WTC11 (cell line): ENCODE results near the gene NOXA1.

Experiments used
- ERG ChIP-seq: fragments of 250-450 bp; sonication (Bioruptor Pico); IDR thresholded peaks from 2 replicates; pipeline ENCODE4 v1.8.0; 2021; ENCODE audit warnings: mild to moderate bottlenecking
- MXD4 ChIP-seq: fragments of 250-450 bp; sonication (Bioruptor Pico); IDR thresholded peaks from 2 replicates; pipeline ENCODE4 v1.8.0; 2021; ENCODE audit warnings: mild to moderate bottlenecking, moderate library complexity, borderline replicate concordance
- NR1H2 ChIP-seq: sonication (generic); formaldehyde crosslinking; IDR thresholded peaks from 2 replicates; pipeline ENCODE4 v1.9.0; 2021; ENCODE audit warnings: mild to moderate bottlenecking, moderate library complexity, missing genetic modification reagents
- NR3C1 ChIP-seq: sonication (generic); formaldehyde crosslinking; conservative IDR thresholded peaks from 2 replicates; pipeline ENCODE4 v1.8.1; 2023; ENCODE audit warnings: low read depth, mild to moderate bottlenecking, missing genetic modification reagents
- SP1 ChIP-seq: sonication (generic); formaldehyde crosslinking; conservative IDR thresholded peaks from 2 replicates; pipeline ENCODE4 v1.8.1; 2022; ENCODE audit warnings: missing genetic modification reagents
- TEAD4 ChIP-seq: sonication (generic); formaldehyde crosslinking; IDR thresholded peaks from 2 replicates; pipeline ENCODE4 v1.8.0; 2022; ENCODE audit warnings: mild to moderate bottlenecking, missing genetic modification reagents
- USF1 ChIP-seq: sonication (generic); formaldehyde crosslinking; IDR thresholded peaks from 2 replicates; pipeline ENCODE4 v1.8.0; 2022; ENCODE audit warnings: mild to moderate bottlenecking, missing genetic modification reagents
- ZNF671 ChIP-seq: fragments of 250-450 bp; sonication (Bioruptor Pico); IDR thresholded peaks from 2 replicates; pipeline ENCODE4 v1.8.0; 2021; ENCODE audit warnings: mild to moderate bottlenecking
- TF ChIP-seq, protein P1 (sequence below): sonication (generic); formaldehyde crosslinking; IDR thresholded peaks from 2 replicates; pipeline ENCODE4 v1.8.1; 2023; ENCODE audit warnings: mild to moderate bottlenecking, moderate library complexity, missing genetic modification reagents
- TF ChIP-seq, protein P2 (sequence below): sonication (generic); formaldehyde crosslinking; conservative IDR thresholded peaks from 2 replicates; pipeline ENCODE4 v1.8.1; 2022; ENCODE audit warnings: mild to moderate bottlenecking, missing genetic modification reagents
- TF ChIP-seq, protein P3 (sequence below): fragments of 200-600 bp; IDR thresholded peaks from 2 replicates; pipeline ENCODE4 v1.8.0; 2022; ENCODE audit warnings: antibody characterized with exemption
- TF ChIP-seq, protein P4 (sequence below): sonication (generic); formaldehyde crosslinking; IDR thresholded peaks from 2 replicates; pipeline ENCODE4 v1.8.0; 2022; ENCODE audit warnings: mild to moderate bottlenecking, missing genetic modification reagents
- TF ChIP-seq, protein P5 (sequence below): sonication (generic); formaldehyde crosslinking; IDR thresholded peaks from 2 replicates; pipeline ENCODE4 v1.8.1; 2023; ENCODE audit warnings: mild to moderate bottlenecking, missing genetic modification reagents, moderate library complexity
- TF ChIP-seq, protein P6 (sequence below): sonication (generic); formaldehyde crosslinking; IDR thresholded peaks from 2 replicates; pipeline ENCODE4 v1.8.0; 2022; ENCODE audit warnings: mild to moderate bottlenecking, missing genetic modification reagents

GRCh38 chr9:137411260-137411644 lies 11.9 kb upstream of the NOXA1 start:
- TF ChIP-seq ERG (CRISPR knock-in tag), result no peak
- TF ChIP-seq, protein P1, sequence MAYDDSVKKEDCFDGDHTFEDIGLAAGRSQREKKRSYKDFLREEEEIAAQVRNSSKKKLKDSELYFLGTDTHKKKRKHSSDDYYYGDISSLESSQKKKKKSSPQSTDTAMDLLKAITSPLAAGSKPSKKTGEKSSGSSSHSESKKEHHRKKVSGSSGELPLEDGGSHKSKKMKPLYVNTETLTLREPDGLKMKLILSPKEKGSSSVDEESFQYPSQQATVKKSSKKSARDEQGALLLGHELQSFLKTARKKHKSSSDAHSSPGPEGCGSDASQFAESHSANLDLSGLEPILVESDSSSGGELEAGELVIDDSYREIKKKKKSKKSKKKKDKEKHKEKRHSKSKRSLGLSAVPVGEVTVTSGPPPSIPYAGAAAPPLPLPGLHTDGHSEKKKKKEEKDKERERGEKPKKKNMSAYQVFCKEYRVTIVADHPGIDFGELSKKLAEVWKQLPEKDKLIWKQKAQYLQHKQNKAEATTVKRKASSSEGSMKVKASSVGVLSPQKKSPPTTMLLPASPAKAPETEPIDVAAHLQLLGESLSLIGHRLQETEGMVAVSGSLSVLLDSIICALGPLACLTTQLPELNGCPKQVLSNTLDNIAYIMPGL, result no peak
- TF ChIP-seq, protein P2, sequence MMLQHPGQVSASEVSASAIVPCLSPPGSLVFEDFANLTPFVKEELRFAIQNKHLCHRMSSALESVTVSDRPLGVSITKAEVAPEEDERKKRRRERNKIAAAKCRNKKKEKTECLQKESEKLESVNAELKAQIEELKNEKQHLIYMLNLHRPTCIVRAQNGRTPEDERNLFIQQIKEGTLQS (CRISPR knock-in tag), result no peak
- no peak for TF ChIP-seq NR1H2
- TF ChIP-seq, protein P3, sequence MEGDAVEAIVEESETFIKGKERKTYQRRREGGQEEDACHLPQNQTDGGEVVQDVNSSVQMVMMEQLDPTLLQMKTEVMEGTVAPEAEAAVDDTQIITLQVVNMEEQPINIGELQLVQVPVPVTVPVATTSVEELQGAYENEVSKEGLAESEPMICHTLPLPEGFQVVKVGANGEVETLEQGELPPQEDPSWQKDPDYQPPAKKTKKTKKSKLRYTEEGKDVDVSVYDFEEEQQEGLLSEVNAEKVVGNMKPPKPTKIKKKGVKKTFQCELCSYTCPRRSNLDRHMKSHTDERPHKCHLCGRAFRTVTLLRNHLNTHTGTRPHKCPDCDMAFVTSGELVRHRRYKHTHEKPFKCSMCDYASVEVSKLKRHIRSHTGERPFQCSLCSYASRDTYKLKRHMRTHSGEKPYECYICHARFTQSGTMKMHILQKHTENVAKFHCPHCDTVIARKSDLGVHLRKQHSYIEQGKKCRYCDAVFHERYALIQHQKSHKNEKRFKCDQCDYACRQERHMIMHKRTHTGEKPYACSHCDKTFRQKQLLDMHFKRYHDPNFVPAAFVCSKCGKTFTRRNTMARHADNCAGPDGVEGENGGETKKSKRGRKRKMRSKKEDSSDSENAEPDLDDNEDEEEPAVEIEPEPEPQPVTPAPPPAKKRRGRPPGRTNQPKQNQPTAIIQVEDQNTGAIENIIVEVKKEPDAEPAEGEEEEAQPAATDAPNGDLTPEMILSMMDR, result no peak
- no peak for TF ChIP-seq ZNF671 (CRISPR knock-in tag)
- TF ChIP-seq, protein P4, sequence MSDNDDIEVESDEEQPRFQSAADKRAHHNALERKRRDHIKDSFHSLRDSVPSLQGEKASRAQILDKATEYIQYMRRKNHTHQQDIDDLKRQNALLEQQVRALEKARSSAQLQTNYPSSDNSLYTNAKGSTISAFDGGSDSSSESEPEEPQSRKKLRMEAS (CRISPR knock-in tag), result no peak
- no peak for TF ChIP-seq SP1 (CRISPR knock-in tag)
- no peak for TF ChIP-seq USF1
- TF ChIP-seq MXD4 (CRISPR knock-in tag), result no peak
- TF ChIP-seq, protein P5, sequence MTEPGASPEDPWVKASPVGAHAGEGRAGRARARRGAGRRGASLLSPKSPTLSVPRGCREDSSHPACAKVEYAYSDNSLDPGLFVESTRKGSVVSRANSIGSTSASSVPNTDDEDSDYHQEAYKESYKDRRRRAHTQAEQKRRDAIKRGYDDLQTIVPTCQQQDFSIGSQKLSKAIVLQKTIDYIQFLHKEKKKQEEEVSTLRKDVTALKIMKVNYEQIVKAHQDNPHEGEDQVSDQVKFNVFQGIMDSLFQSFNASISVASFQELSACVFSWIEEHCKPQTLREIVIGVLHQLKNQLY (CRISPR knock-in tag), result no peak
- TF ChIP-seq, protein P6, sequence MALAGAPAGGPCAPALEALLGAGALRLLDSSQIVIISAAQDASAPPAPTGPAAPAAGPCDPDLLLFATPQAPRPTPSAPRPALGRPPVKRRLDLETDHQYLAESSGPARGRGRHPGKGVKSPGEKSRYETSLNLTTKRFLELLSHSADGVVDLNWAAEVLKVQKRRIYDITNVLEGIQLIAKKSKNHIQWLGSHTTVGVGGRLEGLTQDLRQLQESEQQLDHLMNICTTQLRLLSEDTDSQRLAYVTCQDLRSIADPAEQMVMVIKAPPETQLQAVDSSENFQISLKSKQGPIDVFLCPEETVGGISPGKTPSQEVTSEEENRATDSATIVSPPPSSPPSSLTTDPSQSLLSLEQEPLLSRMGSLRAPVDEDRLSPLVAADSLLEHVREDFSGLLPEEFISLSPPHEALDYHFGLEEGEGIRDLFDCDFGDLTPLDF (CRISPR knock-in tag), result no peak
- TF ChIP-seq TEAD4, result no peak
- no peak for TF ChIP-seq NR3C1 (CRISPR knock-in tag)
